GM10248 (cell line): Measurements from ENCODE around the gene GPANK1.

Source experiments
- CTCF ChIA-PET: fragments of 300-600 bp; sonication (Branson Sonifier 250); formaldehyde crosslinking; extraction: SDS; loops from one replicate; lab custom pipeline; 2021; ENCODE audit warnings: antibody characterized with exemption; lab: Yijun Ruan, JAX
- POLR2A ChIA-PET: fragments of 350-650 bp; sonication (Branson Sonifier 250); formaldehyde crosslinking; extraction: SDS; loops from one replicate; lab custom pipeline; 2020; ENCODE audit warnings: antibody characterized with exemption; lab: Yijun Ruan, JAX
- DNase-seq: peaks from one replicate; pipeline ENCODE4 v3.0.0; 2012; ENCODE audit errors: extremely low spot score
- TF ChIP-seq, protein P1 (sequence below): IDR thresholded peaks from 2 replicates; pipeline ENCODE4 v1.5.1; 2012; ENCODE audit warnings: mild to moderate bottlenecking, low read depth; ENCODE audit errors: extremely low read depth, missing control alignments, control extremely low read depth

Gene GPANK1

DNA sequence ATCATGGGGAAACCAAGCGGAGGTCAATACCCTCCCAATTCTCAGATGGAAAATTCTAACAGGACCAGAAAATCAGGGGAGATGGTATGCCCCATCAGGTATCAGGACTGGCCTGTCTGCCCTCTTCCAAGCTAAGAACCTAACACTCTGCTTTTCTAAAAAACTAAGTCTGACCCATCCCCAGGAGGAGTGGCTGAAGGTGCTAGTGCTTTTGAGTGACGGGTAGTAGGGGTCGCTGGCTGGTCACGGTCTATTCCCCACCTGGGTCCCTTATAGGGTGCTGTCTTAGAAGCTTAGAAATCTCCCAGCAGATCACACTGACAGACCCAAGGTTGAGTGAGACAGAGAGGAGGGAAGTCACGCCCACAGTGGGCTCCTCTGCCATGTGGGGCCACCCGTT, 28.7 kb upstream of the GPANK1 start:
- POLR2A ChIA-PET = interaction anchor here (0.6 to 0.7 kb wide), 3 partner anchors 20 to 183 kb away, joined by 3 to 5 read pairs (median 4); no protein-coding TSS in a partner anchor
- DNase-seq = no peak
- CTCF ChIA-PET = interaction anchor here (0.8 to 6.1 kb wide), 7 partner anchors 9 to 76 kb away, joined by 3 to 26 read pairs (median 6); partner anchors contain the start of genes ABHD16A, DDAH2, GPANK1 and LY6G5C
- TF ChIP-seq, protein P1, sequence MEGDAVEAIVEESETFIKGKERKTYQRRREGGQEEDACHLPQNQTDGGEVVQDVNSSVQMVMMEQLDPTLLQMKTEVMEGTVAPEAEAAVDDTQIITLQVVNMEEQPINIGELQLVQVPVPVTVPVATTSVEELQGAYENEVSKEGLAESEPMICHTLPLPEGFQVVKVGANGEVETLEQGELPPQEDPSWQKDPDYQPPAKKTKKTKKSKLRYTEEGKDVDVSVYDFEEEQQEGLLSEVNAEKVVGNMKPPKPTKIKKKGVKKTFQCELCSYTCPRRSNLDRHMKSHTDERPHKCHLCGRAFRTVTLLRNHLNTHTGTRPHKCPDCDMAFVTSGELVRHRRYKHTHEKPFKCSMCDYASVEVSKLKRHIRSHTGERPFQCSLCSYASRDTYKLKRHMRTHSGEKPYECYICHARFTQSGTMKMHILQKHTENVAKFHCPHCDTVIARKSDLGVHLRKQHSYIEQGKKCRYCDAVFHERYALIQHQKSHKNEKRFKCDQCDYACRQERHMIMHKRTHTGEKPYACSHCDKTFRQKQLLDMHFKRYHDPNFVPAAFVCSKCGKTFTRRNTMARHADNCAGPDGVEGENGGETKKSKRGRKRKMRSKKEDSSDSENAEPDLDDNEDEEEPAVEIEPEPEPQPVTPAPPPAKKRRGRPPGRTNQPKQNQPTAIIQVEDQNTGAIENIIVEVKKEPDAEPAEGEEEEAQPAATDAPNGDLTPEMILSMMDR = no peak

DNA sequence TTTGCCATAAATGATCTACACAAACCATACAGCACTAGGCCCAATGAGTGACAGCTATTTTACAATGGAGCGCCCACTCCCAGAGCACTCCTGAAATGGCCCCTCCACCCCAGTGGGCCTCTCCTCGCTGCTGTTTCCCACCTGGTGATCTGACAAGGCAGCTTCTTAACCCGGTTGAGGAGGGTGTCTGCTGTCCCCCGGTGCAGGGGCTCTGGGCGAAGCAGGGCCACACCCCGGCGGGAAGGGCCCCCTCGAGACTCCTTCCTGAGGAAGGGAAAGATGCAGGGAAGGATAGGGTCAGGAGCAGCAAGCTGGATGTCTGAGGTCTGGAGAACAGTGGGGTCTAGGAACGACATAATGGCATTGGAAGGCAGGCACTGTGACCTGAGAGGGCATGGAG, 28.1 kb upstream of the GPANK1 start:
- DNase-seq = no peak
- ChIA-PET CTCF (interaction anchor here (1.0 to 6.1 kb wide), 8 partner anchors 9 to 103 kb away, joined by 3 to 26 read pairs (median 6); partner anchors contain the start of genes ABHD16A, DDAH2, GPANK1 and LY6G5C), POLR2A (interaction anchor here (0.6 kb wide), 1 partner anchor 45 kb away, joined by 3 read pairs; no protein-coding TSS in a partner anchor)
- TF ChIP-seq, protein P1 = no peak

DNA sequence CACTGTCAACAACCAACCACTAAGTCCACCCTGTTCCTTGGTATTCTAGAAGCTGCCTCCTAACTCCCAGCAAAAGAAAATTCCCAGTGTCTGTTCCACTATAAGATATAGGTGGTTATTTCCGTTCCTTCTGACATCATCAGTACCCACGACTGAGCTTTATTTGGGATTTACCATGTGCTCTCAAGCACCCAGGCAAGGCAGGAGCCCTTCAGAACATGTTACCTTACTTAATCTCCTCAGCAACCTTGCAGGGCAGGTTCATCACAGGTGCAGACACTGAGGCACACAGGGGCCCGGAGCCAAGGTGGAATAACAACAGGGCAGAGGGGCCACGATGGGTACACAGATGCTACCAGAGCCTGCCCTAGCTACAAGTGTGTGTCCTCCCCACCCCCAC, 27.6 kb upstream of the GPANK1 start:
- POLR2A ChIA-PET = interaction anchor here (0.5 to 1.3 kb wide), 3 partner anchors 46 to 218 kb away, joined by 3 read pairs; partner anchors contain the start of gene HSPA1B
- CTCF ChIA-PET = interaction anchor here (1.0 to 6.1 kb wide), 5 partner anchors 10 to 104 kb away, joined by 3 to 26 read pairs (median 5); partner anchors contain the start of genes ABHD16A, LY6G5C and VARS1
- DNase-seq = no peak
- TF ChIP-seq, protein P1 = no peak

DNA sequence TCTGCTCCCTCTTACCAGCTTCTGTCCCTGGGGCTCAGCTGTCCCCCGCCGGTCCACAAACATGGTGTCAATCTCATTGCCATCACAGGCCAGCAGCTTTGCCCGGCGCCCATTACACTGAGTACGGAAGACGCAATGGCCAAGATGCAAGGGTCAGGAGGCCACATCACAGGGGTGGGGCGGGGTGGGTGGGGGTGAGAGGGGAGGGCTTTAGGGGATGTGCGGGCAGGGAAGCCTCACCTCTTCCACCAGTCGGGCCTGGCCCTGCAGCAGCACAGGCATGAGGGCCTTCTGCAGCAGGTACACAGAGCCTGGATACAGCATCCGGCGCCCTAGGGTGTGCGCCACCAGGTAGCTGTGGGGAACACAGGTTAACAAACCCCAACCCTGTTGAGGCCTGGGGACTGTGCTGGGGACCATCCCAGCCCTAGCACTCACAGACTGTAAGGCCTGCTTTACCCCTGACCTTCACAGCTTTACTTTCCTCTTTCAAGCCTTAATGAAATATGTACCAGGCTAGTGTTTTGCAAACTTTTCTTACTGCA, 26.8 kb upstream of the GPANK1 start:
- no peak for DNase-seq
- ChIA-PET POLR2A (interaction anchor here (0.5 to 1.3 kb wide), 2 partner anchors 136 to 219 kb away, joined by 3 read pairs; partner anchors contain the start of gene HSPA1B), CTCF (interaction anchor here (1.0 to 6.1 kb wide), 5 partner anchors 11 to 104 kb away, joined by 3 to 26 read pairs (median 11); partner anchors contain the start of genes LY6G5C, LY6G6D and VARS1)
- TF ChIP-seq, protein P1 = no peak

DNA sequence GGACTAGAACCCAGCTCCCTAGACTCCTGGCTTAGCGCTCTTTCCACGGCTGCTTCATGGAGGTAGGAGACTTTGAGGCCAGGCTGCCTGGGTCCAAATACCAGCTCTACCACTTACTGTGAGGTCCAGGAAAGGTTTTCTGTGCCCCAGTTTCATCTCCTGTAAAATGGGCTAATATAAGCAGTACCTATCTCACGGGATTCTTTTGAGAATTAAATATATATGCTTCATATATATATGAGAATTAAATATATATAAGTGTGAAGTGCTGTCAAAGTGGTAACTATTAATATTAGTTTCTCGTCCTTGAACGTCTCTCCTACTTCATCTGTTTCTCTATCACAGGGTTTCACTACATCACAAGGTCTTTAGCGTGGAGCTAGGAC, 26.3 kb upstream of the GPANK1 start:
- no peak for DNase-seq
- TF ChIP-seq, protein P1 = no peak
- POLR2A ChIA-PET = no interaction called here
- CTCF ChIA-PET = interaction anchor here (1.5 to 6.1 kb wide), 5 partner anchors 7 to 79 kb away, joined by 3 to 26 read pairs (median 11); partner anchors contain the start of genes LY6G5C and LY6G6D

DNA sequence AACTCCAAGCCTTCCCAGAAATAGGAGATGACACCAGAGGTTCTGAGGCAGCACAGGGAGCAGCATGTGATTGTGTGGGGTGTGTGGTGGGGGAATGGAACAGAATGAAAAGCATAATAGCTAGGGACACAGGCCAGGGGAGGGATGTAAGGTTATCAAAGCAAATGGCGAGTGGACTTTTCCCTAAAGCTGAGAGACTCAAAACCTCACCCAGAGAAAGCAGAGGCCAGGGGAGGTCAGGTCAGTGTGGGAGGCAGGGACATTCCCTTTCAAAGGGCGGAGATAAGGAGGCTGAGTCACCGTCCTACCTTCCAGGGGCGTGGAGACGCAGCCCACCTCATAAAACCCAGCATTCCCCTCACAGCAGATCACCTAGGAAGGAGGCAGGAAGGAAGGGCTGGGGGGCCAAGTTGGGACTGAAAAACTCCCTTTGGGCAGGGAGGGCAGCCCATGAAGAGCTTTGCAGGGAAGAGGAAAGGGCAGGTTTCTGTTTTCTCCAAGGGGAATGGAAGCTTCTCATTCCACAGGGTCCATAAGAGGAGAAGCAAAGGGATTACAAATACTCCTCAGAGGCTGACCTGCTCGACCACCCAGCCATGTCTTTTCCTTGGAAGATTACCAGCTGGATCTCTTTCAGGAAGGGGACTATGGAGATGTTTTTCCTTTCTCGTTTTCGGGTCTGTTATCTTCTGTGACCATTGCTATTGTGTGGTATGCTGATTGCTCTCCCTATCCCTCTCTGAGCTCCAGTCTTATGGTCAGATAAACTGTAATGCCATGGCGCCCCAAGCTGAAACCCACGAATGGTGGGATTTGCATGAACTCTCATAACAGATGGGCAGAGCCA, 25.7 kb upstream of the GPANK1 start:
- no peak for DNase-seq
- CTCF ChIA-PET = interaction anchor here (0.7 to 6.1 kb wide), 9 partner anchors 8 to 144 kb away, joined by 3 to 26 read pairs (median 4); partner anchors contain the start of genes ATP6V1G2, LY6G5C and LY6G6D
- POLR2A ChIA-PET = interaction anchor here (0.6 kb wide), 1 partner anchor 130 kb away, joined by 10 read pairs; no protein-coding TSS in a partner anchor
- TF ChIP-seq, protein P1 = no peak
